ENCODE results near the gene IQCM. TPM values are rescaled to one million over a fixed set of nuclear protein-coding genes. Genes with fewer than 3 reads are reported as not detected.

IQCM gene
- total RNA-seq, 1 experiment from 2014 or later = not detected

DNA sequence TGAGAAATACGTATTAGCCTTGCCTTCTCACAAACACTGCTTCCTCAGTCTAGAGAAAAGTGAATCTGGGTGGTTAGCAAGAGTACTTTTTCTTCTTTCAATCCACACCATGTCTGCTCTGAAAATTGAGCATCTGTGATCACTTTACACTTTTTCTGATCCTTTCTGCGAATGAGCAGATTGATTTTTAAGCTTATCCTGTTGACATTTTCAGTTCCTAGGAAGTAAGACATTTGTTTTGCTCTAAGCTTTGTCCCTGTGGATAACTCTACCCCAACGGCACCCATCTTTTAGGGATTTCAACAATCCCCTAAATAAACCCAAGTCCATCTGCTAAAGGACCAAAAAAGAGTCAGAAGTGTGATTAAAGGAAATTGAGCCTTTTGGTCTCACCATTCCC, 487.5 kb downstream of the IQCM start:
- H3K9me3 ChIP-seq (ENCODE audit: low read length) = no peaks in the 10 kb centered on the region
- intact Hi-C loops (cut with micrococcal nuclease) = no loop called here
- H3K4me3 ChIP-seq (ENCODE audit: low read length) = no peak overlapping the region
- no peaks in the 10 kb centered on the region for H3F3A ChIP-seq (ENCODE audit: low read length, unreplicated experiment)
- H3K27me3 ChIP-seq (ENCODE audit: low read length) = no peaks in the 10 kb centered on the region
- H3K27ac ChIP-seq (ENCODE audit: low read length) = no peak overlapping the region
- no peak overlapping the region for H3K9ac ChIP-seq (ENCODE audit: low read length)
- H3K4me1 ChIP-seq (ENCODE audit: insufficient read depth, low read length) = no peaks in the 10 kb centered on the region
- ATAC-seq (no peak), DNase-seq (no peak)
- no peaks in the 10 kb centered on the region for H3K36me3 ChIP-seq (ENCODE audit: low read depth, low read length)
- no TSS peak for BruUV-seq (replicated peaks)
- no peaks in the 10 kb centered on the region for H3K79me2 ChIP-seq (ENCODE audit: low read length)
- no peak overlapping the region for H3K4me2 ChIP-seq (ENCODE audit: low read length)
- CTCF ChIA-PET = no interaction called here
- TF ChIP-seq, protein P1, sequence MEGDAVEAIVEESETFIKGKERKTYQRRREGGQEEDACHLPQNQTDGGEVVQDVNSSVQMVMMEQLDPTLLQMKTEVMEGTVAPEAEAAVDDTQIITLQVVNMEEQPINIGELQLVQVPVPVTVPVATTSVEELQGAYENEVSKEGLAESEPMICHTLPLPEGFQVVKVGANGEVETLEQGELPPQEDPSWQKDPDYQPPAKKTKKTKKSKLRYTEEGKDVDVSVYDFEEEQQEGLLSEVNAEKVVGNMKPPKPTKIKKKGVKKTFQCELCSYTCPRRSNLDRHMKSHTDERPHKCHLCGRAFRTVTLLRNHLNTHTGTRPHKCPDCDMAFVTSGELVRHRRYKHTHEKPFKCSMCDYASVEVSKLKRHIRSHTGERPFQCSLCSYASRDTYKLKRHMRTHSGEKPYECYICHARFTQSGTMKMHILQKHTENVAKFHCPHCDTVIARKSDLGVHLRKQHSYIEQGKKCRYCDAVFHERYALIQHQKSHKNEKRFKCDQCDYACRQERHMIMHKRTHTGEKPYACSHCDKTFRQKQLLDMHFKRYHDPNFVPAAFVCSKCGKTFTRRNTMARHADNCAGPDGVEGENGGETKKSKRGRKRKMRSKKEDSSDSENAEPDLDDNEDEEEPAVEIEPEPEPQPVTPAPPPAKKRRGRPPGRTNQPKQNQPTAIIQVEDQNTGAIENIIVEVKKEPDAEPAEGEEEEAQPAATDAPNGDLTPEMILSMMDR (conservative IDR thresholded peaks at IDR 0.05; ENCODE audit: low read depth, low read length) = no peak
- TF ChIP-seq EZH2phosphoT487 (IDR thresholded peaks at IDR 0.05; ENCODE audit: borderline replicate concordance, low read length) (no peak), EZH2 (IDR thresholded peaks at IDR 0.05; ENCODE audit: low read length, unreplicated experiment) (no peak)
- POLR2A ChIA-PET (ENCODE audit: unreplicated experiment) = no interaction called here
- H4K20me1 ChIP-seq (ENCODE audit: low read length) = no peaks in the 10 kb centered on the region
- no peak overlapping the region for H2AFZ ChIP-seq (ENCODE audit: low read length)
- no peaks in the 10 kb centered on the region for H3K9me2 ChIP-seq (replicated peaks; ENCODE audit: low read length)

DNA sequence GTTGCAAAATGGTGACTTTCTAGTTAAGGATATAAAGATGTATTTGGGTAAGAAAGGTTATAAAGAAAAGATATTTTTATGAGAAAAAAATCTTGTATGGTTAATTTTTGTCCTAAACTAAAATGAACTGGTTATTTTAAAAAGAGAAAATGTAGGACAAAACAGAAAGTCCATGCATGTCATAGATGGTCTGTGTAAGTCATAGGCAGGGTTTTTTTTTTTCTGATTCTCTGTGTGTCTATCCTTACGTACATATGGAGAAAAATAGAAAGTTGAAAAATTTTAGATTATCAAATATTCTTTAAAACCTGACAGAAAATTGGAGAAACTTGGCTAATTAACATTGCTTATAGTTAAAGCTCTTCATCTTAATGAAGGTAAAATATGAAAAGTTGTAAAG, 493.4 kb downstream of the IQCM start:
- BruUV-seq (replicated peaks) = no TSS peak
- TF ChIP-seq EZH2phosphoT487 (IDR thresholded peaks at IDR 0.05; ENCODE audit: borderline replicate concordance, low read length) (no peak), EZH2 (IDR thresholded peaks at IDR 0.05; ENCODE audit: low read length, unreplicated experiment) (no peak)
- TF ChIP-seq, protein P1 (conservative IDR thresholded peaks at IDR 0.05; ENCODE audit: low read depth, low read length) = no peak
- ChIA-PET CTCF (no interaction called here), POLR2A (ENCODE audit: unreplicated experiment) (no interaction called here)
- Histone ChIP-seq H3K4me2 (ENCODE audit: low read length) (no peak overlapping the region), H3K9ac (ENCODE audit: low read length) (no peak overlapping the region), H3K27me3 (ENCODE audit: low read length) (no peaks in the 10 kb centered on the region), H2AFZ (ENCODE audit: low read length) (no peak overlapping the region), H3K27ac (ENCODE audit: low read length) (no peak overlapping the region), H3K4me1 (ENCODE audit: insufficient read depth, low read length) (no peaks in the 10 kb centered on the region), H3K79me2 (ENCODE audit: low read length) (no peaks in the 10 kb centered on the region), H4K20me1 (ENCODE audit: low read length) (no peaks in the 10 kb centered on the region), H3K4me3 (ENCODE audit: low read length) (no peak overlapping the region), H3F3A (ENCODE audit: low read length, unreplicated experiment) (no peaks in the 10 kb centered on the region), H3K9me3 (ENCODE audit: low read length) (0 out of 2 replicates have a peak, but pooled peaks cover 11% of the 10 kb centered on the region), H3K9me2 (replicated peaks; ENCODE audit: low read length) (no peaks in the 10 kb centered on the region), H3K36me3 (ENCODE audit: low read depth, low read length) (no peaks in the 10 kb centered on the region)
- DNase-seq (no peak), ATAC-seq (no peak)
- intact Hi-C loops (cut with micrococcal nuclease) = no loop called here

DNA sequence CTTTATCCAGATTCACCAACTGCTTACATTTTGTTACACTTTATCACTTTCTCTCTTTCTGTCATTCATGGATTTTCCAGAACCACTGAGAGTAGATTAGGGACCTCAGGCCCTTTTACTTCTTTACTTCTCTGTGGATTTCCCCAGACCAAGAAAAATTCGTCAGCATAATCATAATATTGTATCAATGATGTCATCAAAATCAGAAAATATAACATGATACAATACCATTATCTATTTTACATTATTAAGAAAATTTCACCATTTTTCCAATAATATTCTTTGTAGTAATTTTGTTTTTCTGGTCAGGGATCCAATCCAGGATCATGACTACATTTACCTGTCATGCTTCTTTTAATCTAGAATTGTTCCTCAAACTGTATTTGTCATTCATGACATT, 494.2 kb downstream of the IQCM start:
- Histone ChIP-seq H4K20me1 (ENCODE audit: low read length) (no peaks in the 10 kb centered on the region), H3F3A (ENCODE audit: low read length, unreplicated experiment) (no peaks in the 10 kb centered on the region), H3K27ac (ENCODE audit: low read length) (no peak overlapping the region), H2AFZ (ENCODE audit: low read length) (no peak overlapping the region), H3K36me3 (ENCODE audit: low read depth, low read length) (no peaks in the 10 kb centered on the region), H3K4me1 (ENCODE audit: insufficient read depth, low read length) (no peaks in the 10 kb centered on the region), H3K4me3 (ENCODE audit: low read length) (no peak overlapping the region), H3K9me2 (replicated peaks; ENCODE audit: low read length) (no peaks in the 10 kb centered on the region), H3K27me3 (ENCODE audit: low read length) (no peaks in the 10 kb centered on the region), H3K9me3 (ENCODE audit: low read length) (0 out of 2 replicates have a peak, but pooled peaks cover 11% of the 10 kb centered on the region), H3K4me2 (ENCODE audit: low read length) (no peak overlapping the region), H3K9ac (ENCODE audit: low read length) (no peak overlapping the region), H3K79me2 (ENCODE audit: low read length) (no peaks in the 10 kb centered on the region)
- DNase-seq = no peak
- no peak for ATAC-seq
- ChIA-PET POLR2A (ENCODE audit: unreplicated experiment) (no interaction called here), CTCF (no interaction called here)
- BruUV-seq (replicated peaks) = no TSS peak
- TF ChIP-seq EZH2phosphoT487 (IDR thresholded peaks at IDR 0.05; ENCODE audit: borderline replicate concordance, low read length) = no peak
- no peak for TF ChIP-seq EZH2 (IDR thresholded peaks at IDR 0.05; ENCODE audit: low read length, unreplicated experiment)
- TF ChIP-seq, protein P1 (conservative IDR thresholded peaks at IDR 0.05; ENCODE audit: low read depth, low read length) = no peak
- intact Hi-C loops (cut with micrococcal nuclease) = no loop called here

All from PC-3 (cell line).